ENCODE measurements around the gene RAD51AP2.

GRCh38 chr2:17495590-17495989, 22.6 kb downstream of the RAD51AP2 start:
- TF ChIP-seq ZNF205 (CRISPR knock-in tag; IDR thresholded peaks at IDR 0.05) (no peak), CTCF (CRISPR knock-in tag; IDR thresholded peaks at IDR 0.05) (no peak), ZFP1 (CRISPR knock-in tag; IDR thresholded peaks at IDR 0.05) (no peak), NFE2L1 (CRISPR knock-in tag; IDR thresholded peaks at IDR 0.05; ENCODE audit: borderline replicate concordance) (no peak), ZNF224 (CRISPR knock-in tag; IDR thresholded peaks at IDR 0.05) (no peak)

All from HepG2 (cell line).